NCI-H1694 (cell line): Measurements from ENCODE around the gene PRRG2.
"Not testable (repeated sequence)": the region's sequence is repeated elsewhere in the genome, so short reads cannot be mapped to it uniquely, and the experiment has no call there.

Experiments
- DNase-seq: peaks from one replicate; lab custom pipeline; 2025; lab: John Stamatoyannopoulos, UW

Gene PRRG2

GRCh38 chr19:49609499-49610092 is 28.5 kb downstream of the PRRG2 start:
- no peak for DNase-seq

GRCh38 chr19:49613374-49613773 is 32.3 kb downstream of the PRRG2 start:
- DNase-seq, result no peak

GRCh38 chr19:49614096-49614833 is 33.1 kb downstream of the PRRG2 start:
- DNase-seq, result no peak

- DNase-seq, result no peak
These were observed 34.7 kb downstream of the PRRG2 start for GRCh38 chr19:49615861-49616260.

- DNase-seq, result no peak
These were observed 35.4 kb downstream of the PRRG2 start for GRCh38 chr19:49616532-49616931.

- DNase-seq, result no peak
These were observed 35.8 kb downstream of the PRRG2 start for GRCh38 chr19:49616945-49617344.

- not testable (repeated sequence) for DNase-seq
These were observed 36.7 kb downstream of the PRRG2 start for GRCh38 chr19:49617860-49618259.

GRCh38 chr19:49624967-49625910 is 44.1 kb downstream of the PRRG2 start:
- DNase-seq, result no peak

- DNase-seq, result no peak
These were observed 45.1 kb downstream of the PRRG2 start for GRCh38 chr19:49626226-49626625.

- DNase-seq, result no peak
These were observed 48.5 kb downstream of the PRRG2 start for GRCh38 chr19:49629659-49630058.

GRCh38 chr19:49631014-49631588 is 50.0 kb downstream of the PRRG2 start:
- no peak for DNase-seq

GRCh38 chr19:49631610-49632192 is 50.6 kb downstream of the PRRG2 start:
- no peak for DNase-seq

GRCh38 chr19:49632576-49632975 is 51.5 kb downstream of the PRRG2 start:
- no peak for DNase-seq

- not testable (repeated sequence) for DNase-seq
These were observed 52.2 kb downstream of the PRRG2 start for GRCh38 chr19:49633273-49633672.

GRCh38 chr19:49635530-49636232 is 54.6 kb downstream of the PRRG2 start:
- no peak for DNase-seq

- no peak for DNase-seq
These were observed 55.3 kb downstream of the PRRG2 start for GRCh38 chr19:49636233-49636932.

- no peak for DNase-seq
These were observed 57.0 kb downstream of the PRRG2 start for GRCh38 chr19:49637821-49638738.

GRCh38 chr19:49639401-49640112 is 58.4 kb downstream of the PRRG2 start:
- no peak for DNase-seq
